AG04449 (cell line): Measurements from ENCODE around the gene MCTP1.

Experiments used
- CTCF ChIA-PET: fragments of 350-600 bp; formaldehyde crosslinking; extraction: SDS; loops from one replicate; lab custom pipeline; 2021; ENCODE audit warnings: antibody characterized with exemption; lab: Yijun Ruan, JAX
- POLR2A ChIA-PET: fragments of 400-600, 350-600 bp; formaldehyde crosslinking; extraction: SDS; loops from one replicate; lab custom pipeline; 2020; ENCODE audit warnings: antibody characterized with exemption, inconsistent platforms; lab: Yijun Ruan, JAX
- DNase-seq: peaks from one replicate; pipeline ENCODE4 v3.0.0-alpha.2; 2010; ENCODE audit warnings: low read depth, low spot score
- H3K4me3 ChIP-seq: 2 replicates; pipeline ENCODE4 v1.5.1; 2011; ENCODE audit warnings: low read depth, mild to moderate bottlenecking, control low read depth, low read length
- CTCF ChIP-seq: IDR thresholded peaks from one replicate; pipeline ENCODE4 v1.5.1; 2011; ENCODE audit warnings: mild to moderate bottlenecking, moderate library complexity, low read length, control low read depth, inconsistent platforms; ENCODE audit not compliant: insufficient read depth; ENCODE audit errors: missing control alignments

MCTP1 gene

GRCh38 chr5:94911276-94911675, 373.6 kb downstream of the MCTP1 start:
- no peak overlapping the region for H3K4me3 ChIP-seq
- DNase-seq: no peak
- TF ChIP-seq CTCF: no peak
- ChIA-PET POLR2A (no interaction called here), CTCF (interaction anchor here (1.7 kb wide), 1 partner anchor 79 kb away, joined by 6 read pairs; no protein-coding TSS in a partner anchor)

- DNase-seq: no peak
- TF ChIP-seq CTCF: no peak
- CTCF ChIA-PET: interaction anchor here (1.7 kb wide), 1 partner anchor 78 kb away, joined by 6 read pairs; no protein-coding TSS in a partner anchor
- H3K4me3 ChIP-seq: no peak overlapping the region
- POLR2A ChIA-PET: no interaction called here
Observed at GRCh38 chr5:94910721-94911120, 374.2 kb downstream of the MCTP1 start.

- CTCF ChIA-PET: interaction anchor here (1.2 to 1.5 kb wide), 3 partner anchors 11 to 79 kb away, joined by 3 to 7 read pairs (median 5); no protein-coding TSS in a partner anchor
- DNase-seq: no peak
Observed at GRCh38 chr5:94908889-94909480, 375.9 kb downstream of the MCTP1 start.

DNA sequence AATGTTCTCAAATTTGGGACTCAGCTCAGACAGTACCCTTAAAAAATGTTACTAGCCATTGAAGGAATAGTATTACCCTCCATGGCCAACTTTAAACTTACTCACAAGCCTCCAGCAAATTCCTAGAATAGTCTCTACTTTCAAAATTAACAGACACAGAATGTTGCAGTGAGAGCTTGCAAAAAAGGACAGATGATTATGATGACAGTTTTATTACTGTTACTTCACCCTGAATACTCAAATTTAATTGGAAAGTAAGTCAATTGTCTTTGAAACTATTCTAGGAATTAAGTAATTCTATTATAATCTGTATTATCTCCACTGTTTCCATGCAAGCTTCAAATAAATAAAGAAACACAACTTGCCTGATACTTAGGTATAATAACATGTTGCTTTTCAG, 378.1 kb downstream of the MCTP1 start:
- POLR2A ChIA-PET: no interaction called here
- no peak for TF ChIP-seq CTCF
- DNase-seq: no peak
- CTCF ChIA-PET: no interaction called here
- no peak overlapping the region for H3K4me3 ChIP-seq

More at GRCh38 chr5:94908889-94909480, 375.9 kb downstream of the MCTP1 start:
- POLR2A ChIA-PET: no interaction called here
- no peak overlapping the region for H3K4me3 ChIP-seq
- TF ChIP-seq CTCF: peak; percentile 52

DNA sequence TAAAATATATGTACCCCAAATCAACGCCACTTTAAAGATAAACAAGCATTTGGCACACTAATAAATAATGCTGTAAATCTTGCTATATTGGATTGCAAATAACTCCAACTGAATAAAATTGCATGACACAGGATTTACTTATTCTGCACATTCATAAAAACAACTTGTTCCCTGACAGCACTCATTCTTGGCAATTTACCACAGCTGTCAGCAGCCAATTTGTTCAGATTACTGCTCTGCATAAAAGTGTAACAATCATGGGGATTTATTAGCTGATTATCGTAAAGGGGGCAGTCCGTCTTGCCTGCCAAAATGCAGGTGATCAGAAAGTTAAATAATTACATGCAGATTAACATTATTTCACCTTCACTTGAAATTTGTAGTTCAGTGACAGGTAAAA, 381.2 kb downstream of the MCTP1 start:
- H3K4me3 ChIP-seq: no peak overlapping the region
- ChIA-PET POLR2A (no interaction called here), CTCF (no interaction called here)
- no peak for TF ChIP-seq CTCF
- no peak for DNase-seq

DNA sequence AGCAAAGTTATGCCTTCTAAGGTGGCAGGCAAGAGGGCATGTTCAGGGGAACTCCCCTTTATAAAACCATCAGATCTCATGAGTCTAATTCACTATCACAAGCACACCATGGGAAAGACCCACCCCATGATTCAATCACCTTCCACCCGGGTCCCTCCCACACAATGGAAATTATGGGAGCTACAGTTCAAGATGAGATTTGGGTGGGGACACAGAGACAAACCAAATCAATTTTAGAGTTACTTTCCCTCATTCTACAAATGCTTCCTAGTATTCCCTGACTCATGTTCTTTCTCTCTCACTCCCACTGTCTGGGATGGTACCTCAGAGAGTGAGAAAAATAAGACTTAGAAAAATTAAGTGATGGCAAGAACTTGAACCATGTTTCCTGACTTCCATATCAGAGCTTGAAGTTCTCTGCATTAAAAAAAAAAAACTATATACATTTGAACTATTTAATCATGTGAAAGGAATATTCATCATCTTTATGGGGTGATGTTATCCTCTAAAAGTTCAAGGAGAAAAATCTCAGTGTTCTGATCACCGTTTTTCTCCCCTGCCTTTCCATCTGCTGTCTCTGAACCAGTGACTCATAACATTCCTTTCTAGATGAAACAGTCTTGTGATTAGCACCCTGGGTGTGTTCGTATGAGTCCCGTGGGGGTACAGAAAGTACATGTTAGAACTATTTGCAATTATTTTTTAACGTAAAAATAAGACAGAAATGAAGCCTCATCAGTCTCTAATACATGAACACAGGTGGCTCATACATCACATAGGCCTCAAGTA, 383.5 kb downstream of the MCTP1 start:
- H3K4me3 ChIP-seq: no peak overlapping the region
- CTCF ChIA-PET: no interaction called here
- TF ChIP-seq CTCF: no peak
- DNase-seq: no peak
- POLR2A ChIA-PET: no interaction called here
